Hindlimb muscle (tissue), 1 donor: Measurements from ENCODE around the gene HSPB2. TPM values are rescaled to one million over a fixed set of nuclear protein-coding genes. Genes with fewer than 3 reads are reported as not detected.
"Not testable (repeated sequence)": the region's sequence is repeated elsewhere in the genome, so short reads cannot be mapped to it uniquely, and the experiment has no call there.

ENCODE experiments used
- DNase-seq: peaks from one replicate; pipeline ENCODE4 v3.0.0-alpha.2; 2013
- polyA plus RNA-seq: library from polyadenylated mRNA; unstranded; fragments of 120-200 nt; gene quantifications from one replicate; pipeline ENCODE4 v1.2.1, GENCODE V29; 2013; ENCODE audit not compliant: insufficient read length

Gene HSPB2
- polyA plus RNA-seq, 1 donor = 101 TPM

- DNase-seq = no peak
Measured at GRCh38 chr11:111916768-111917167, 4.2 kb downstream of the HSPB2 start.

GRCh38 chr11:111917312-111917711, 4.8 kb downstream of the HSPB2 start:
- DNase-seq = no peak

- no peak for DNase-seq
Measured at GRCh38 chr11:111917788-111918187, 5.3 kb downstream of the HSPB2 start.

GRCh38 chr11:111918390-111919256, 6.1 kb downstream of the HSPB2 start, which contains the start of gene C11orf52:
Gene C11orf52, plus strand, starts transcription at chr11:111918913. Its CDS starts 60 bp downstream, at chr11:111918973.
- DNase-seq = no peak

GRCh38 chr11:111920908-111921307, 8.4 kb downstream of the HSPB2 start:
- no peak for DNase-seq

- no peak for DNase-seq
Measured at GRCh38 chr11:111921541-111922230, 9.2 kb downstream of the HSPB2 start.

- DNase-seq = no peak
Measured at GRCh38 chr11:111922803-111923202, 10.3 kb downstream of the HSPB2 start.

- no peak for DNase-seq
Measured at GRCh38 chr11:111923351-111923788, 10.8 kb downstream of the HSPB2 start.

GRCh38 chr11:111923951-111924350, 11.4 kb downstream of the HSPB2 start:
- no peak for DNase-seq

- DNase-seq = no peak
Measured at GRCh38 chr11:111925953-111926352, 13.4 kb downstream of the HSPB2 start.

GRCh38 chr11:111926505-111927391, 14.2 kb downstream of the HSPB2 start:
- DNase-seq = peak; percentile 96

GRCh38 chr11:111930472-111930871, 17.9 kb downstream of the HSPB2 start:
- no peak for DNase-seq

- DNase-seq = no peak
Measured at GRCh38 chr11:111932611-111932950, 20.0 kb downstream of the HSPB2 start.

- DNase-seq = not testable (repeated sequence)
Measured at GRCh38 chr11:111933176-111933575, 20.6 kb downstream of the HSPB2 start.

GRCh38 chr11:111933872-111934271, 21.3 kb downstream of the HSPB2 start:
- DNase-seq = no peak

GRCh38 chr11:111934306-111934705, 21.8 kb downstream of the HSPB2 start:
- no peak for DNase-seq

GRCh38 chr11:111935317-111936039, 22.9 kb downstream of the HSPB2 start:
- no peak for DNase-seq

- no peak for DNase-seq
Measured at GRCh38 chr11:111936040-111936540, 23.6 kb downstream of the HSPB2 start.

GRCh38 chr11:111937461-111937769, 24.9 kb downstream of the HSPB2 start:
- DNase-seq = no peak

- no peak for DNase-seq
Measured at GRCh38 chr11:111937844-111938243, 25.3 kb downstream of the HSPB2 start.

- DNase-seq = no peak
Measured at GRCh38 chr11:111938687-111939160, 26.2 kb downstream of the HSPB2 start.
